ELF-1 (cell line): ENCODE results near the gene TRIM4.

Experiments
- DNase-seq: peaks from one replicate; pipeline ENCODE4 v3.0.0-alpha.2; 2016; ENCODE audit warnings: low read depth, low spot score

Gene TRIM4

DNA sequence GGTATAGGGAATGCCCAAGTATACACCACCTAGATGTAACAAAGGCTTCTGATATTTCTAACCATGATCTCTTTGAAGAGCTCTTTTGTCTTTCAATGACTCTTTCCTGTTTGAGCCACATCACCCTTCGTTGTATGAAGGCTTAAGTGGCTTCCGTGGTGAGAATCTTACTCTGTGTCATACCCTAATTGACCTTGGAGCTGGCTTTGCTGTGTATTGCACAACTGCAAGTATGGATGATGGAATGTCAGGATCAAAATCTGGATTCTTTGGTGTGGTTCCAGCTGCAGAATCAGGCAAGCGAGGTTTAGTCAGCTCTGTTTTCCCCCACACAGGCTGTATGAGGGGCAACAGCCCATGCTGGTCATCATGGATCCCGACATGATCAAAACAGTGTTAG, 75.5 kb downstream of the TRIM4 start:
- DNase-seq = no peak

DNA sequence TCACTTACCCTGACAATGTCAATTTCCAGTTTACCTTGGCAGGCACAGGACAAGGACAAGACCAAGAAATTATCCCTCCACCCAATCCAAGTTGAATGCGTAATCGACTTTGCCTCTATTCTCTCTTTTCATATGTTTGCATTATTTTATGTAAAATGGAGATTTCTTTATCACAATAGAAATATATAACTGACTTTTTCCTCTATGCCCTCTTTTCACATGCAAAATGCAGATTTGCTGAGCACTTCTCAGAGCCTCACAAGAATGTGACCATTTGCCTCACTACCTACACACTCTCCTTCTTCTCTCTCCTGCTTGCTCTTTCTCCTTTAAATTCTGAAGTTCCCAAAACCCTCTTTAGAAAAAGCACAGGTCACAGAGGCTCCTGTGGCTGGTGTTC, 76.4 kb downstream of the TRIM4 start:
- DNase-seq = no peak
